ENCODE measurements around the gene C16orf89. TPM values are rescaled to one million over a fixed set of nuclear protein-coding genes. Genes with fewer than 3 reads are reported as not detected.

C16orf89 gene
- total RNA-seq, 1 experiment from 2014 or later: 1.8 TPM

DNA sequence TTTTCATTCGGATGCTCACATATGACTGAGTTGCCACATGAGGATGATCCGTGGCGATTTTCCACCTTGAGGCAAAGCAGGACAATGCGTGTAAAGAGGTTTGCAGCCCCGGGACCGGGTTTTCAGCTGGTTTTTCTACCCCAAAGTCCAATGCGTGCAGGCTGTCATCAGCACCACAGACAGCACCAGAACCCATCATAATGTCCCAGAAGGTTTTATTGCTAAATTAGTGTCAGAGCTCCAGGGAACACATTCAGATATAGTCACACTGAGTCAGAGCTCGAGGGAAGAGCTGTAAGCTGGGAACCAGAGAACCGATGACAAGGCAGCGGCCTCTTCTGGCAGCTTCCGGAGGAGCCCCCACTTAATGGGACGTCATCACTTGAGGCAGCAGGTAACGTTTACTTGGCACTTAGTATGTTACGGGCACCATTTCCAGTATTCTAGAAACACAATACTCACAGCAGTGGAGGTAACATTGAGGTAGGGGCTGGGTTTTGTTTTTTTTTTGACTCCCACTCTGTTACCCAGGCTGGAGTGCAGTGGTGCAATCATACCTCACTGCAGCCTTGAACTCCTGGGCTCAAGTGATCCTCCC lies 23.1 kb downstream of the C16orf89 start:
- no peak for TF ChIP-seq SOX15 (CRISPR knock-in tag; IDR thresholded peaks at IDR 0.05)
- TF ChIP-seq GABPB1 (CRISPR knock-in tag; IDR thresholded peaks at IDR 0.05): no peak
- TF ChIP-seq NR1H2 (CRISPR knock-in tag; IDR thresholded peaks at IDR 0.05): no peak
- no peak for TF ChIP-seq SMAD4 (CRISPR knock-in tag; IDR thresholded peaks at IDR 0.05)
- no peak for TF ChIP-seq GRHL2 (CRISPR knock-in tag; IDR thresholded peaks at IDR 0.05; ENCODE audit: insufficient replicate concordance, severe bottlenecking)
- TF ChIP-seq ZNF121 (CRISPR knock-in tag; IDR thresholded peaks at IDR 0.05): no peak
- TF ChIP-seq, protein P1, sequence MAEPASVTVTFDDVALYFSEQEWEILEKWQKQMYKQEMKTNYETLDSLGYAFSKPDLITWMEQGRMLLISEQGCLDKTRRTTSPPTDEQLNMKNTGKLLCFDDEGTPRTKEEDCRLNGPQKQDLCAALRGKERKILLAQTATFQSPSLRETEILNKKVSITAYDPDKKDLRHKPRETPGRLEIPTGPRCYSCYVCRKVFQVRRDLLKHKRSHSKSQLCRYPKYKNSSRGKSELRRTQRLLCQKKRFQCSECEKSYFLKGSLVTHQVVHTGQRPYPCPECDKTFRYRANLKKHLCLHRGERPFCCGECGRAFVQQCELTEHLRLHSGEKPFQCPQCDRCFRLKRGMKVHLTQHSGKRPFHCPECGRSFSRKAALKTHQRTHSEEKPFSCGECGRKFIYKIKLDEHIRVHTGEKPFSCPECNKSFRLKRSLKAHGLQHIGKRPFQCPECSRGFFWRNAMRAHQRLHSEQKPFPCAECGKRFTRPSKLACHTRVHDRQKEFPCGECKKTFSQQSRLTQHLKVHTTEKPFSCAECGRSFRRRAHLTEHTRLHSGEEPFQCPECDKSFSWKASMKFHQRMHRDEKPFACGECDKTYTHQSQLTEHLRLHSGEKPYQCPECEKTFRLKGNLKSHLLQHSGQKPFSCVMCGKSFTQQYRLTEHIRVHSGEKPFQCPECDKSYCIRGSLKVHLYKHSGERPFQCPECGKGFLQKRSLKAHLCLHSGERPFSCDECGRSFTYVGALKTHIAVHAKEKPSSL (CRISPR knock-in tag; conservative IDR thresholded peaks at IDR 0.05): no peak
- TF ChIP-seq FOXK1 (CRISPR knock-in tag; IDR thresholded peaks at IDR 0.05): no peak
- TF ChIP-seq PRRX2 (CRISPR knock-in tag; IDR thresholded peaks at IDR 0.05): no peak
- TF ChIP-seq ZSCAN18 (CRISPR knock-in tag; IDR thresholded peaks at IDR 0.05): no peak
- TF ChIP-seq MYBL2 (CRISPR knock-in tag; IDR thresholded peaks at IDR 0.05): no peak
- no peak for TF ChIP-seq MAX (CRISPR knock-in tag; IDR thresholded peaks at IDR 0.05)
- TF ChIP-seq, protein P2, sequence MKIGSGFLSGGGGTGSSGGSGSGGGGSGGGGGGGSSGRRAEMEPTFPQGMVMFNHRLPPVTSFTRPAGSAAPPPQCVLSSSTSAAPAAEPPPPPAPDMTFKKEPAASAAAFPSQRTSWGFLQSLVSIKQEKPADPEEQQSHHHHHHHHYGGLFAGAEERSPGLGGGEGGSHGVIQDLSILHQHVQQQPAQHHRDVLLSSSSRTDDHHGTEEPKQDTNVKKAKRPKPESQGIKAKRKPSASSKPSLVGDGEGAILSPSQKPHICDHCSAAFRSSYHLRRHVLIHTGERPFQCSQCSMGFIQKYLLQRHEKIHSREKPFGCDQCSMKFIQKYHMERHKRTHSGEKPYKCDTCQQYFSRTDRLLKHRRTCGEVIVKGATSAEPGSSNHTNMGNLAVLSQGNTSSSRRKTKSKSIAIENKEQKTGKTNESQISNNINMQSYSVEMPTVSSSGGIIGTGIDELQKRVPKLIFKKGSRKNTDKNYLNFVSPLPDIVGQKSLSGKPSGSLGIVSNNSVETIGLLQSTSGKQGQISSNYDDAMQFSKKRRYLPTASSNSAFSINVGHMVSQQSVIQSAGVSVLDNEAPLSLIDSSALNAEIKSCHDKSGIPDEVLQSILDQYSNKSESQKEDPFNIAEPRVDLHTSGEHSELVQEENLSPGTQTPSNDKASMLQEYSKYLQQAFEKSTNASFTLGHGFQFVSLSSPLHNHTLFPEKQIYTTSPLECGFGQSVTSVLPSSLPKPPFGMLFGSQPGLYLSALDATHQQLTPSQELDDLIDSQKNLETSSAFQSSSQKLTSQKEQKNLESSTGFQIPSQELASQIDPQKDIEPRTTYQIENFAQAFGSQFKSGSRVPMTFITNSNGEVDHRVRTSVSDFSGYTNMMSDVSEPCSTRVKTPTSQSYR (CRISPR knock-in tag; IDR thresholded peaks at IDR 0.05): no peak
- TF ChIP-seq ATF1 (CRISPR knock-in tag; IDR thresholded peaks at IDR 0.05): no peak
- TF ChIP-seq ZMAT4 (CRISPR knock-in tag; IDR thresholded peaks at IDR 0.05): no peak
- no peak for TF ChIP-seq NFATC4 (CRISPR knock-in tag; IDR thresholded peaks at IDR 0.05)
- no peak for TF ChIP-seq CREM (CRISPR knock-in tag; IDR thresholded peaks at IDR 0.05)
- no peak for TF ChIP-seq CBFB (CRISPR knock-in tag; IDR thresholded peaks at IDR 0.05; ENCODE audit: low read depth)
- no peak for TF ChIP-seq FOXP4 (CRISPR knock-in tag; IDR thresholded peaks at IDR 0.05)
- Mint-ChIP-seq H3K4me3 (no peak overlapping the region), H3K9me3 (no peaks in the 10 kb centered on the region), H3K36me3 (no peaks in the 10 kb centered on the region), H3K27me3 (ENCODE audit: low read depth) (peaks cover 10% of the 10 kb centered on the region), H3K4me1 (peaks cover 10% of the 10 kb centered on the region), H3K27ac (no peak overlapping the region)
- ChIA-PET POLR2A (no interaction called here), CTCF (interaction anchor here (1.2 to 2.5 kb wide), 2 partner anchors 14 to 33 kb away, joined by 3 to 10 read pairs; no protein-coding TSS in a partner anchor)
- DNase-seq (ENCODE audit: low spot score) (no peak), ATAC-seq (no peak)

Data from WTC11 (cell line).